ENCODE measurements around the gene TMCO1.

DNA sequence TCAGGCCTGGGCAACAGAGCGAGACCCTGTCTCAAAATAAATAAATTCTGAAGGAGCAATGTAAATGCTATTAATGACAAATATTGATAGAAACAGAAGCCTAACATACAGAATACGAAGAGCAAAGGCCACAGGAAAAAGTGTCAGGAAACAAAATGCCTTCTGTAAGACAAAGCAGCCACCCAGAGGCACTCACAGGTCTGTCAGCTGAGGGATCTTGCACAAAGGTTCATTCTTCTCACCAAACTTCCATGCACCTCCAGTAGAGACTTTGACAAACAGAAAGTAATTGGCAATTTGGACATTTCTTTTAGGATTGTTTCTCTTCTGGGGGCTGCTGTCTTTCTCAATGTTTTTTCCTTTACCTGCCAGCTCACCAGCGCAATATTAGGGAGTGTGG, 69.1 kb downstream of the TMCO1 start:
- TF ChIP-seq GATA2 (IDR thresholded peaks at IDR 0.05; ENCODE audit: low read depth, low read length) (no peak), GATA3 (IDR thresholded peaks at IDR 0.05; ENCODE audit: low read depth, low read length) (no peak)
